ENCODE measurements around the gene C1D.

- no peak for TF ChIP-seq CTCF (conservative IDR thresholded peaks at IDR 0.05; ENCODE audit: low read depth, low read length)
- no peak for TF ChIP-seq EZH2 (IDR thresholded peaks at IDR 0.05; ENCODE audit: borderline replicate concordance, low read depth, low read length, poor library complexity, severe bottlenecking)
Observed at GRCh38 chr2:68060652-68061051, 2.2 kb downstream of the C1D start.
